GM12878 (cell line): ENCODE measurements around the gene SLC36A3.

Source experiments
- ATF7 ChIP-seq: fragments of 450-650 bp; IDR thresholded peaks from 2 replicates; pipeline ENCODE4 v1.6.1; 2016; ENCODE audit warnings: low read depth, mild to moderate bottlenecking
- BRCA1 ChIP-seq: IDR thresholded peaks from 2 replicates; pipeline ENCODE4 v1.6.1; 2011; ENCODE audit warnings: low read depth, low read length, improper control_type of control experiment
- CBFB ChIP-seq: IDR thresholded peaks from 2 replicates; pipeline ENCODE4 v1.6.1; 2016; ENCODE audit warnings: antibody characterized with exemption, low read depth
- EP300 ChIP-seq, 2 experiments: fragments of 150-350 bp in 1 of 2; IDR thresholded peaks; 2 replicates each; pipeline ENCODE4 v1.6.1; 2011 to 2012; ENCODE audit warnings: low read depth in 2 of 2, low read length in 2 of 2, borderline replicate concordance in 1 of 2, improper control_type of control experiment in 1 of 2, inconsistent platforms in 1 of 2; ENCODE audit not compliant: control insufficient read depth in 1 of 2
- ETV6 ChIP-seq, 2 experiments: fragments of 450-650 bp in 1 of 2; IDR thresholded peaks in 1 of 2; conservative IDR thresholded peaks in 1 of 2; 2 replicates each; pipeline ENCODE4 v1.6.1; 2014; ENCODE audit warnings: antibody characterized with exemption in 1 of 2, borderline replicate concordance in 1 of 2, low read depth in 1 of 2, mild to moderate bottlenecking in 1 of 2, moderate library complexity in 1 of 2
- EZH2 ChIP-seq: IDR thresholded peaks from 2 replicates; pipeline ENCODE4 v1.6.1; 2012; ENCODE audit warnings: low read depth, mild to moderate bottlenecking, control low read depth, inconsistent platforms, low read length, borderline replicate concordance; ENCODE audit not compliant: control insufficient read depth
- NFYB ChIP-seq: IDR thresholded peaks from 2 replicates; pipeline ENCODE4 v1.6.1; 2011; ENCODE audit warnings: low read depth, mild to moderate bottlenecking, low read length, improper control_type of control experiment, moderate library complexity; ENCODE audit not compliant: insufficient read depth
- NRF1 ChIP-seq: conservative IDR thresholded peaks from 2 replicates; pipeline ENCODE4 v1.6.1; 2011; ENCODE audit warnings: mild to moderate bottlenecking, low read depth, low read length, improper control_type of control experiment
- POLR2A ChIP-seq: IDR thresholded peaks from 2 replicates; pipeline ENCODE4 v1.6.1; 2011; ENCODE audit warnings: low read depth, mild to moderate bottlenecking, low read length
- RAD51 ChIP-seq: fragments of 450-650 bp; IDR thresholded peaks from 2 replicates; pipeline ENCODE4 v1.6.1; 2016; ENCODE audit warnings: moderate library complexity, mild to moderate bottlenecking, inconsistent platforms
- SIN3A ChIP-seq: IDR thresholded peaks from 2 replicates; pipeline ENCODE4 v1.6.1; 2012; ENCODE audit warnings: low read depth, low read length, improper control_type of control experiment
- ZSCAN29 ChIP-seq: fragments of 450-650 bp; IDR thresholded peaks from 2 replicates; pipeline ENCODE4 v1.6.1; 2017; ENCODE audit warnings: mild to moderate bottlenecking, moderate library complexity

- TF ChIP-seq RAD51 (no peak), CBFB (no peak), SIN3A (no peak), POLR2A (no peak), EP300 (IDR thresholded peaks at IDR 0.05; ENCODE audit: borderline replicate concordance in 1 of 2, control insufficient read depth in 1 of 2, low read depth in 2 of 2, low read length in 2 of 2) (no peak), EZH2 (no peak), ZSCAN29 (no peak), ATF7 (no peak), NRF1 (no peak), ETV6 (conservative IDR thresholded peaks at IDR 0.05 in 1 of 2, IDR thresholded peaks at IDR 0.05 in 1 of 2; ENCODE audit: borderline replicate concordance in 1 of 2, low read depth in 1 of 2) (no peak), BRCA1 (no peak), NFYB (no peak)
Measured at GRCh38 chr5:151275803-151276202, 27.8 kb downstream of the SLC36A3 start.
